Measurements from ENCODE around the gene DOCK4. TPM values are rescaled to one million over a fixed set of nuclear protein-coding genes. Genes with fewer than 3 reads are reported as not detected.
A peak's percentile ranks its signal among the peaks of the same experiment; 100 is the strongest.

The DOCK4 gene
- total RNA-seq, 1 experiment from 2014 or later: 31.4 TPM

GRCh38 chr7:112063974-112064373 lies 142.2 kb downstream of the DOCK4 start:
- no peaks in the 10 kb centered on the region for H3K36me3 Mint-ChIP-seq (ENCODE audit: insufficient read depth, unreplicated experiment)
- ChIA-PET CTCF (no interaction called here), POLR2A (no interaction called here)
- no peaks in the 10 kb centered on the region for H3K27me3 Mint-ChIP-seq (ENCODE audit: insufficient read depth, unreplicated experiment)
- BruUV-seq (replicated peaks): no TSS peak
- H3K9me3 Mint-ChIP-seq (ENCODE audit: unreplicated experiment): no peaks in the 10 kb centered on the region
- peaks cover 12% of the 10 kb centered on the region for H3K4me1 Mint-ChIP-seq (ENCODE audit: insufficient read depth, unreplicated experiment)
- H3K4me3 Mint-ChIP-seq (ENCODE audit: unreplicated experiment): no peak overlapping the region
- no peak overlapping the region for H3K27ac Mint-ChIP-seq (ENCODE audit: low read depth, unreplicated experiment)
- TF ChIP-seq, protein P1, sequence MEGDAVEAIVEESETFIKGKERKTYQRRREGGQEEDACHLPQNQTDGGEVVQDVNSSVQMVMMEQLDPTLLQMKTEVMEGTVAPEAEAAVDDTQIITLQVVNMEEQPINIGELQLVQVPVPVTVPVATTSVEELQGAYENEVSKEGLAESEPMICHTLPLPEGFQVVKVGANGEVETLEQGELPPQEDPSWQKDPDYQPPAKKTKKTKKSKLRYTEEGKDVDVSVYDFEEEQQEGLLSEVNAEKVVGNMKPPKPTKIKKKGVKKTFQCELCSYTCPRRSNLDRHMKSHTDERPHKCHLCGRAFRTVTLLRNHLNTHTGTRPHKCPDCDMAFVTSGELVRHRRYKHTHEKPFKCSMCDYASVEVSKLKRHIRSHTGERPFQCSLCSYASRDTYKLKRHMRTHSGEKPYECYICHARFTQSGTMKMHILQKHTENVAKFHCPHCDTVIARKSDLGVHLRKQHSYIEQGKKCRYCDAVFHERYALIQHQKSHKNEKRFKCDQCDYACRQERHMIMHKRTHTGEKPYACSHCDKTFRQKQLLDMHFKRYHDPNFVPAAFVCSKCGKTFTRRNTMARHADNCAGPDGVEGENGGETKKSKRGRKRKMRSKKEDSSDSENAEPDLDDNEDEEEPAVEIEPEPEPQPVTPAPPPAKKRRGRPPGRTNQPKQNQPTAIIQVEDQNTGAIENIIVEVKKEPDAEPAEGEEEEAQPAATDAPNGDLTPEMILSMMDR (IDR thresholded peaks at IDR 0.05; ENCODE audit: unreplicated experiment): no peak
- intact Hi-C loops (cut with micrococcal nuclease): no loop called here
- no peak for DNase-seq (ENCODE audit: unreplicated experiment)

DNA sequence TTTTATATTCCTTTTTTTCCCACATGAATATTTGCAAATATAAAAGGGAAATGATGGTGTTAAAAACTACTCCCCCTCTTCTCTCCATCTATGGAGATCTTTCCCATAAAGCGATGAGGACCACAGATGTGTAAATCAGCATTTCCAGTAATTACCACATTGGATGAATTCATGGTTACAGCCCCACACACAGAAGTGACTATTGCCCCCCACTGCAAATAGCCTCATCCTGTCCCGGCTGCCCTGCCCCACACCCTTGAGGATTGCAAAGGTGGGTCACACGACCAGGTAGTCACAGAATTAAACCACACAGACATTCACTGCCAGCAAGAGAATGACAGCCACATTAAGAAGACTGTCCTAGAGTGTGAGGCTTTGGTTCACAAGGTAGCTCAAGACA lies 145.1 kb downstream of the DOCK4 start:
- no peak overlapping the region for H3K4me3 Mint-ChIP-seq (ENCODE audit: unreplicated experiment)
- no peak for DNase-seq (ENCODE audit: unreplicated experiment)
- H3K9me3 Mint-ChIP-seq (ENCODE audit: unreplicated experiment): no peaks in the 10 kb centered on the region
- peaks cover 18% of the 10 kb centered on the region for H3K4me1 Mint-ChIP-seq (ENCODE audit: insufficient read depth, unreplicated experiment)
- H3K27ac Mint-ChIP-seq (ENCODE audit: low read depth, unreplicated experiment): no peak overlapping the region
- TF ChIP-seq, protein P1 (IDR thresholded peaks at IDR 0.05; ENCODE audit: unreplicated experiment): no peak
- no TSS peak for BruUV-seq (replicated peaks)
- intact Hi-C loops (cut with micrococcal nuclease): no loop called here
- no peaks in the 10 kb centered on the region for H3K27me3 Mint-ChIP-seq (ENCODE audit: insufficient read depth, unreplicated experiment)
- CTCF ChIA-PET: no interaction called here
- POLR2A ChIA-PET: no interaction called here
- no peaks in the 10 kb centered on the region for H3K36me3 Mint-ChIP-seq (ENCODE audit: insufficient read depth, unreplicated experiment)

GRCh38 chr7:112060625-112061024 lies 145.6 kb downstream of the DOCK4 start:
- no peaks in the 10 kb centered on the region for H3K36me3 Mint-ChIP-seq (ENCODE audit: insufficient read depth, unreplicated experiment)
- TF ChIP-seq, protein P1 (IDR thresholded peaks at IDR 0.05; ENCODE audit: unreplicated experiment): no peak
- no peaks in the 10 kb centered on the region for H3K27me3 Mint-ChIP-seq (ENCODE audit: insufficient read depth, unreplicated experiment)
- DNase-seq (ENCODE audit: unreplicated experiment): no peak
- peaks cover 18% of the 10 kb centered on the region for H3K4me1 Mint-ChIP-seq (ENCODE audit: insufficient read depth, unreplicated experiment)
- ChIA-PET CTCF (no interaction called here), POLR2A (no interaction called here)
- intact Hi-C loops (cut with micrococcal nuclease): no loop called here
- no TSS peak for BruUV-seq (replicated peaks)
- no peak overlapping the region for H3K4me3 Mint-ChIP-seq (ENCODE audit: unreplicated experiment)
- no peaks in the 10 kb centered on the region for H3K9me3 Mint-ChIP-seq (ENCODE audit: unreplicated experiment)
- H3K27ac Mint-ChIP-seq (ENCODE audit: low read depth, unreplicated experiment): no peak overlapping the region

DNA sequence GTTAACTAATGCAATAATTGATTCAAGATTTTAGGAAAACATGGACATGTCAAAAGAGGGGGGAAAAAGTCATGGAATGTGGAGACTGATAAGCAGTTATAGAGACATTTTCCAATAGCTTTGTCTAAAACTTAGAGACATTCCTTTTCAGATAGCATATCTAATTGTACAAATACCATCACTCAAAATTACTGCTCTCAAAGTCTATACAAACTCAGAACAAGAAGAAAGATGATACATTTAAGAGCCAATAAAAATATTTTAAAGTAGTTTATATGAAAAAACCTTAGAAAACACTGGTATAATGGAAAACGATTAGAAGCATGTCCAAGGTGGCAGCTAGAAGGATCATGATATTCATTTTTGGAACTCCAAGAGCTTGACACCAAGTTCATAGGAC lies 146.5 kb downstream of the DOCK4 start:
- Mint-ChIP-seq H3K27me3 (ENCODE audit: insufficient read depth, unreplicated experiment) (no peaks in the 10 kb centered on the region), H3K27ac (ENCODE audit: low read depth, unreplicated experiment) (no peak overlapping the region)
- intact Hi-C loops (cut with micrococcal nuclease): no loop called here

More for the DNA sequence above, 146.5 kb downstream of the DOCK4 start:
- CTCF ChIA-PET: interaction anchor here (0.7 kb wide), 1 partner anchor 52 kb away, joined by 3 read pairs; no protein-coding TSS in a partner anchor
- TF ChIP-seq, protein P1 (IDR thresholded peaks at IDR 0.05; ENCODE audit: unreplicated experiment): no peak
- POLR2A ChIA-PET: interaction anchor here (1.9 kb wide), 1 partner anchor 12 kb away, joined by 5 read pairs; no protein-coding TSS in a partner anchor
- H3K36me3 Mint-ChIP-seq (ENCODE audit: insufficient read depth, unreplicated experiment): no peaks in the 10 kb centered on the region
- BruUV-seq (replicated peaks): TSS peak; percentile 80
- no peaks in the 10 kb centered on the region for H3K9me3 Mint-ChIP-seq (ENCODE audit: unreplicated experiment)
- no peak for DNase-seq (ENCODE audit: unreplicated experiment)
- no peak overlapping the region for H3K4me3 Mint-ChIP-seq (ENCODE audit: unreplicated experiment)
- H3K4me1 Mint-ChIP-seq (ENCODE audit: insufficient read depth, unreplicated experiment): peaks cover 18% of the 10 kb centered on the region

All from MCF 10A (cell line).